Smooth muscle cell (in vitro differentiated cells): Measurements from ENCODE around the gene UQCRQ. TPM values are rescaled to one million over a fixed set of nuclear protein-coding genes. Genes with fewer than 3 reads are reported as not detected.

ENCODE experiments used
- DNase-seq: peaks from one replicate; lab custom pipeline; 2025; ENCODE audit not compliant: unreplicated experiment; lab: John Stamatoyannopoulos, UW
- H2AFZ ChIP-seq: fragments of 200-600 bp; sonication (generic); 2 replicates; pipeline ENCODE4 v1.6.0; 2016; ENCODE audit warnings: antibody characterized with exemption, low read depth, mild to moderate bottlenecking
- H3F3A ChIP-seq: fragments of 200-600 bp; sonication (generic); 2 replicates; pipeline ENCODE4 v1.6.0; 2017; ENCODE audit warnings: antibody characterized with exemption, low read depth
- H3K27ac ChIP-seq: fragments of 200-600 bp; sonication (generic); 2 replicates; pipeline ENCODE4 v1.5.1; 2016; ENCODE audit warnings: low read depth, mild to moderate bottlenecking
- H3K27me3 ChIP-seq: fragments of 200-600 bp; sonication (generic); 2 replicates; pipeline ENCODE4 v1.6.1; 2016; ENCODE audit warnings: low read depth, mild to moderate bottlenecking
- H3K36me3 ChIP-seq: fragments of 200-600 bp; sonication (generic); 2 replicates; pipeline ENCODE4 v1.5.1; 2016; ENCODE audit warnings: low read depth
- H3K4me1 ChIP-seq: fragments of 200-600 bp; sonication (generic); 2 replicates; pipeline ENCODE4 v1.5.1; 2016; ENCODE audit warnings: low read depth
- H3K4me2 ChIP-seq: fragments of 200-600 bp; sonication (generic); 2 replicates; pipeline ENCODE4 v1.6.0; 2016; ENCODE audit warnings: mild to moderate bottlenecking
- H3K4me3 ChIP-seq: fragments of 200-600 bp; sonication (generic); 2 replicates; pipeline ENCODE4 v1.5.1; 2016; ENCODE audit warnings: mild to moderate bottlenecking
- H3K79me2 ChIP-seq: fragments of 200-600 bp; sonication (generic); 2 replicates; pipeline ENCODE4 v1.6.0; 2016; ENCODE audit warnings: low read depth, mild to moderate bottlenecking
- H3K9ac ChIP-seq: fragments of 200-600 bp; sonication (generic); 2 replicates; pipeline ENCODE4 v1.6.0; 2016; ENCODE audit warnings: low read depth
- H3K9me3 ChIP-seq: fragments of 200-600 bp; sonication (generic); replicated peaks from 2 replicates; pipeline ENCODE4 v1.5.1; 2016; ENCODE audit warnings: low read depth
- H4K20me1 ChIP-seq: fragments of 200-600 bp; sonication (generic); 2 replicates; pipeline ENCODE4 v1.6.0; 2016; ENCODE audit warnings: low read depth
- WGBS: methylation state at CpG from one replicate; pipeline ENCODE4 v1.1.7; 2016; ENCODE audit warnings: low lambda C conversion rate; 5-methylcytosine and 5-hydroxymethylcytosine counted together
- polyA plus RNA-seq: library from polyadenylated mRNA; unstranded; fragments of >200 nt; fragmentation: Nextera tagmentation; extraction: Ambion mirVana; gene quantifications from 2 replicates; pipeline ENCODE4 v1.2.1, GENCODE V29; 2016
- total RNA-seq: library from RNA; depleted of rRNA; stranded (reverse); fragments of >200 nt; gene quantifications from 2 replicates; pipeline ENCODE4 v1.2.3, GENCODE V29; 2014
- TF ChIP-seq, protein P1 (sequence below): fragments of 200-600 bp; sonication (generic); IDR thresholded peaks from 2 replicates; pipeline ENCODE4 v1.5.1; 2017; ENCODE audit warnings: borderline replicate concordance, mild to moderate bottlenecking, antibody characterized with exemption; ENCODE audit not compliant: insufficient read depth, poor library complexity, severe bottlenecking

UQCRQ gene
- total and polyA plus RNA-seq, 2 experiments from 2014 or later = 137 to 1,128 TPM

DNA sequence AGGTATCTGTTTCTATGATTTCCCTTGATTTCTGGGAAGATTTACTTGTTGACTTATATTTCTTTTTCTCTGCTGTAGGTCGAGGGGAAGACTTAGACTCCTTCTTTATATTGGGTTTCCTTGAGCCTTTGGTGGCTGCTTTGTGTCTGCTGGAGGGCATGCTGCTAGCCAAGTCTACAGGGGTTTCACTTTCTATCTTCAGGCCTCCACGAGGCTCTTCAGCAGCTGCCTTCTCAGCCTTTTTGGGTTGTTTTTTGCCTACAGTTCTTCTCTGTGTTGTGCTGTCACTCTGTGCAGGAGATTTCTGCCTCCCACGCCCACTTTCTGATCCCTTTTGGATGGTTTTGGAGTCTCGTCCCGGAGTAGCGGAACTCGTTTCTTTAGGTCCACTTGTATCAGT is 30.2 kb downstream of the UQCRQ start:
- Histone ChIP-seq H3K27me3 (no peaks in the 10 kb centered on the region), H3K4me3 (no peak overlapping the region), H3F3A (peaks cover 12% of the 10 kb centered on the region), H3K36me3 (peaks cover 46% of the 10 kb centered on the region), H4K20me1 (peaks cover 95% of the 10 kb centered on the region), H3K9me3 (no peaks in the 10 kb centered on the region), H3K9ac (no peak overlapping the region), H3K4me1 (no peaks in the 10 kb centered on the region), H3K4me2 (no peak overlapping the region), H3K79me2 (peaks cover 70% of the 10 kb centered on the region), H3K27ac (no peak overlapping the region), H2AFZ (no peak overlapping the region)
- TF ChIP-seq, protein P1, sequence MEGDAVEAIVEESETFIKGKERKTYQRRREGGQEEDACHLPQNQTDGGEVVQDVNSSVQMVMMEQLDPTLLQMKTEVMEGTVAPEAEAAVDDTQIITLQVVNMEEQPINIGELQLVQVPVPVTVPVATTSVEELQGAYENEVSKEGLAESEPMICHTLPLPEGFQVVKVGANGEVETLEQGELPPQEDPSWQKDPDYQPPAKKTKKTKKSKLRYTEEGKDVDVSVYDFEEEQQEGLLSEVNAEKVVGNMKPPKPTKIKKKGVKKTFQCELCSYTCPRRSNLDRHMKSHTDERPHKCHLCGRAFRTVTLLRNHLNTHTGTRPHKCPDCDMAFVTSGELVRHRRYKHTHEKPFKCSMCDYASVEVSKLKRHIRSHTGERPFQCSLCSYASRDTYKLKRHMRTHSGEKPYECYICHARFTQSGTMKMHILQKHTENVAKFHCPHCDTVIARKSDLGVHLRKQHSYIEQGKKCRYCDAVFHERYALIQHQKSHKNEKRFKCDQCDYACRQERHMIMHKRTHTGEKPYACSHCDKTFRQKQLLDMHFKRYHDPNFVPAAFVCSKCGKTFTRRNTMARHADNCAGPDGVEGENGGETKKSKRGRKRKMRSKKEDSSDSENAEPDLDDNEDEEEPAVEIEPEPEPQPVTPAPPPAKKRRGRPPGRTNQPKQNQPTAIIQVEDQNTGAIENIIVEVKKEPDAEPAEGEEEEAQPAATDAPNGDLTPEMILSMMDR = no peak
- no peak for DNase-seq
- WGBS = 96% methylated on average over 7 of the region's 7 CpGs

DNA sequence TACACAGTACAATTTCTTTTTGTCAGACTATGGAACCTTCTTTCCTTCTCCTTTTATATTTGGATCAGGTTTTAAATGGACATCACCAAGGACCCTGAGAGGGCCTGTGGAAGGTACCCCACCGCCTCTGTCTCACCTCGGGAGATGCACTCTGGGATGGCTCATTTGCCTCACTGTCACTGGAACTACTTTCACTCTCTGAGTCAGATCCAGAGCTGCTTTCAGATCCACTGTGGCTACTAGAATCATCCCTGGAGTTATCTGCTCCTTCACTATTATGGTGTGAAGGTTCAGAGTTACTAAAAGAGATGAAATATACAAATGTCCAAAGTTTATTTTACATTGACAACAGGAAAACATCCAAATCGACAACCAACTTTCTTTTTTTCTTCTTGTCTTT is 31.7 kb downstream of the UQCRQ start:
- WGBS = 77% methylated on average over 3 of the region's 3 CpGs
- peaks cover 4% of the 10 kb centered on the region for H3F3A ChIP-seq
- peaks cover 35% of the 10 kb centered on the region for H3K36me3 ChIP-seq

DNA sequence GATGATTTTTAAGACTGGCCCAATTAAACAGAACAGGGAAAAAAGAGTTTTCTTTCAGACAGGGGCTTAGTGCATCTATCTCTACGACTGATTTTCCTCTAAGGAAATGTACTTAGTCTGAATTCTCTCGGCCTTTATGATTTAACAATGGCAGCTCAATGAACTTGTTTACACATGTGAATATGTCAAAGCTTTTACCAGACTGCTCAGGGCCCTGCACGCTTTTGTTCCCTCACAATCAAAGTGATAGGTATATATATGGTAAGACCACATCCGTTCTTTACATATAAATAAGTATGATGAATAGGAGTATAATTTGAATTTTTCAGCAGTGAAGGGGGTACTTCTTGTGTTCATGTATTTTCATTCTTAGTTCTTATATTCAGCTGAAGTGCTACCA is 34.6 kb downstream of the UQCRQ start:
- TF ChIP-seq, protein P1 = no peak
- no peak overlapping the region for H3K9ac ChIP-seq
- H3K79me2 ChIP-seq = peaks cover 68% of the 10 kb centered on the region

More for the DNA sequence above, 31.7 kb downstream of the UQCRQ start:
- Histone ChIP-seq H3K27ac (no peak overlapping the region), H3K79me2 (peaks cover 68% of the 10 kb centered on the region), H3K4me3 (no peak overlapping the region), H4K20me1 (peaks cover 97% of the 10 kb centered on the region), H3K9ac (no peak overlapping the region), H3K9me3 (no peaks in the 10 kb centered on the region), H3K4me1 (no peaks in the 10 kb centered on the region), H2AFZ (no peak overlapping the region), H3K4me2 (no peak overlapping the region), H3K27me3 (no peaks in the 10 kb centered on the region)
- TF ChIP-seq, protein P1 = no peak
- no peak for DNase-seq

DNA sequence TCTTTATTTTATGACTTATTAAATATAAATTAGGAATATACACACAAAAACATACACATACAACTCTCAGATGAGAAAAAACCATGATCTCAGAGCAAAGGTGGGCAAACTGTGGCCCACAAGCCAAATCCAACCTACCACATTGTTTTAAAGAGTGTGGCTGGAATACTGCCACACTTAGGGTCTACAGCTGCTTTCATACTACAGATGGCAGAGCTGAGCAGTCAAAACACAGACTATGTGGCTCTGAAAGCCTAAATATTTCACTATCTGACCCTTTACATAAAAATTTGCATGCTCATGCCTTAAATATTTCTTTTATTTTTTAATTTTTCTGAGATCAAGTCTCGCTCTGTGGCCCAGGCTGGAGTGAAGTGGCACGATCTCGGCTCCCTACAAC is 35.3 kb downstream of the UQCRQ start:
- H3K4me1 ChIP-seq = no peaks in the 10 kb centered on the region
- H4K20me1 ChIP-seq = peaks cover 97% of the 10 kb centered on the region
- H3K4me2 ChIP-seq = no peak overlapping the region
- H3F3A ChIP-seq = peaks cover 5% of the 10 kb centered on the region
- H2AFZ ChIP-seq = no peak overlapping the region
- no peaks in the 10 kb centered on the region for H3K27me3 ChIP-seq
- DNase-seq = no peak
- no peak overlapping the region for H3K27ac ChIP-seq
- H3K9me3 ChIP-seq = no peaks in the 10 kb centered on the region
- peaks cover 70% of the 10 kb centered on the region for H3K79me2 ChIP-seq
- WGBS = 96% methylated on average over 3 of the region's 3 CpGs
- TF ChIP-seq, protein P1 = no peak
- no peak overlapping the region for H3K4me3 ChIP-seq
- no peak overlapping the region for H3K9ac ChIP-seq
- H3K36me3 ChIP-seq = peaks cover 22% of the 10 kb centered on the region

More for the DNA sequence above, 34.6 kb downstream of the UQCRQ start:
- Histone ChIP-seq H3F3A (peaks cover 3% of the 10 kb centered on the region), H3K4me2 (no peak overlapping the region), H3K27me3 (no peaks in the 10 kb centered on the region), H4K20me1 (peaks cover 97% of the 10 kb centered on the region), H3K4me3 (no peak overlapping the region), H3K4me1 (no peaks in the 10 kb centered on the region), H2AFZ (no peak overlapping the region), H3K9me3 (no peaks in the 10 kb centered on the region), H3K27ac (no peak overlapping the region), H3K36me3 (peaks cover 27% of the 10 kb centered on the region)
- WGBS = 96% methylated on average over 4 of the region's 4 CpGs
- DNase-seq = no peak
